ENCODE data around the gene KCNAB2.

Gene KCNAB2

GRCh38 chr1:6045561-6045960 is at the start of gene KCNAB2:
Gene KCNAB2 (plus strand): TSS chr1:6045888. CDS start chr1:6051537, 5,649 bp downstream.
- ATAC-seq = no peak
- TF ChIP-seq PPARA (CRISPR knock-in tag; IDR thresholded peaks at IDR 0.05; ENCODE audit: borderline replicate concordance) = no peak
- TF ChIP-seq POU6F1 (CRISPR knock-in tag; IDR thresholded peaks at IDR 0.05; ENCODE audit: borderline replicate concordance, low read depth) = no peak
- no peak for TF ChIP-seq ZFP3 (CRISPR knock-in tag; IDR thresholded peaks at IDR 0.05)
- TF ChIP-seq BACH2 (CRISPR knock-in tag; IDR thresholded peaks at IDR 0.05; ENCODE audit: borderline replicate concordance) = no peak
- no peak for TF ChIP-seq ARNTL (CRISPR knock-in tag; IDR thresholded peaks at IDR 0.05; ENCODE audit: borderline replicate concordance, low read depth)
- no peak for TF ChIP-seq GLIS3 (CRISPR knock-in tag; IDR thresholded peaks at IDR 0.05)
- no peak for TF ChIP-seq RARB (CRISPR knock-in tag; IDR thresholded peaks at IDR 0.05)
- TF ChIP-seq ZNF565 (CRISPR knock-in tag; conservative IDR thresholded peaks at IDR 0.05; ENCODE audit: low read depth) = no peak
- TF ChIP-seq ESRRG (CRISPR knock-in tag; IDR thresholded peaks at IDR 0.05) = no peak
- no peak for TF ChIP-seq ZFP30 (CRISPR knock-in tag; IDR thresholded peaks at IDR 0.05)
- TF ChIP-seq SNAI2 (CRISPR knock-in tag; IDR thresholded peaks at IDR 0.05) = no peak
- TF ChIP-seq CREB5 (CRISPR knock-in tag; IDR thresholded peaks at IDR 0.05; ENCODE audit: low read depth) = no peak
- TF ChIP-seq TSHZ2 (CRISPR knock-in tag; IDR thresholded peaks at IDR 0.05) = no peak
- TF ChIP-seq, protein P1, sequence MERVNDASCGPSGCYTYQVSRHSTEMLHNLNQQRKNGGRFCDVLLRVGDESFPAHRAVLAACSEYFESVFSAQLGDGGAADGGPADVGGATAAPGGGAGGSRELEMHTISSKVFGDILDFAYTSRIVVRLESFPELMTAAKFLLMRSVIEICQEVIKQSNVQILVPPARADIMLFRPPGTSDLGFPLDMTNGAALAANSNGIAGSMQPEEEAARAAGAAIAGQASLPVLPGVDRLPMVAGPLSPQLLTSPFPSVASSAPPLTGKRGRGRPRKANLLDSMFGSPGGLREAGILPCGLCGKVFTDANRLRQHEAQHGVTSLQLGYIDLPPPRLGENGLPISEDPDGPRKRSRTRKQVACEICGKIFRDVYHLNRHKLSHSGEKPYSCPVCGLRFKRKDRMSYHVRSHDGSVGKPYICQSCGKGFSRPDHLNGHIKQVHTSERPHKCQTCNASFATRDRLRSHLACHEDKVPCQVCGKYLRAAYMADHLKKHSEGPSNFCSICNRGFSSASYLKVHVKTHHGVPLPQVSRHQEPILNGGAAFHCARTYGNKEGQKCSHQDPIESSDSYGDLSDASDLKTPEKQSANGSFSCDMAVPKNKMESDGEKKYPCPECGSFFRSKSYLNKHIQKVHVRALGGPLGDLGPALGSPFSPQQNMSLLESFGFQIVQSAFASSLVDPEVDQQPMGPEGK (CRISPR knock-in tag; IDR thresholded peaks at IDR 0.05; ENCODE audit: borderline replicate concordance) = no peak
- TF ChIP-seq CSDC2 (CRISPR knock-in tag; IDR thresholded peaks at IDR 0.05) = no peak
- TF ChIP-seq ZNF70 (CRISPR knock-in tag; IDR thresholded peaks at IDR 0.05) = no peak

- ATAC-seq = no peak
- no peak for TF ChIP-seq ISL1 (CRISPR knock-in tag; IDR thresholded peaks at IDR 0.05)
- no peak for TF ChIP-seq ZFP30 (CRISPR knock-in tag; IDR thresholded peaks at IDR 0.05)
- no peak for TF ChIP-seq CSRNP3 (CRISPR knock-in tag; IDR thresholded peaks at IDR 0.05)
- no peak for TF ChIP-seq RARB (CRISPR knock-in tag; IDR thresholded peaks at IDR 0.05)
- TF ChIP-seq ESRRG (CRISPR knock-in tag; IDR thresholded peaks at IDR 0.05) = no peak
- no peak for TF ChIP-seq ZNF8 (CRISPR knock-in tag; IDR thresholded peaks at IDR 0.05)
- no peak for TF ChIP-seq TCF4 (CRISPR knock-in tag; IDR thresholded peaks at IDR 0.05; ENCODE audit: borderline replicate concordance)
- no peak for TF ChIP-seq PPARA (CRISPR knock-in tag; IDR thresholded peaks at IDR 0.05; ENCODE audit: borderline replicate concordance)
- TF ChIP-seq ARNTL (CRISPR knock-in tag; IDR thresholded peaks at IDR 0.05; ENCODE audit: borderline replicate concordance, low read depth) = no peak
- no peak for TF ChIP-seq TOX (CRISPR knock-in tag; IDR thresholded peaks at IDR 0.05; ENCODE audit: borderline replicate concordance)
- TF ChIP-seq CREB5 (CRISPR knock-in tag; IDR thresholded peaks at IDR 0.05; ENCODE audit: low read depth) = no peak
Measured at GRCh38 chr1:5996641-5997270, 48.9 kb upstream of the KCNAB2 start.

Data from SK-N-SH treated with all-trans-retinoic acid at 6 μM for 48 hours (cell line).